OCI-LY3 (cell line): ENCODE measurements around the gene SF3B6.

Source experiments
- H2AFZ ChIP-seq: fragments of 200-600, 300-600 bp; shearing (Covaris generic); 2 replicates; pipeline ENCODE4 v1.6.0; 2014; ENCODE audit warnings: antibody characterized with exemption, low read depth, low read length
- H3K27ac ChIP-seq: fragments of 200-600, 300-600 bp; sonication (generic); 2 replicates; pipeline ENCODE4 v1.5.1; 2014; ENCODE audit warnings: mild to moderate bottlenecking, low read length, moderate library complexity, mixed read lengths
- H3K27me3 ChIP-seq: fragments of 200-600, 300-600 bp; sonication (generic); 2 replicates; pipeline ENCODE4 v1.6.1; 2014; ENCODE audit warnings: low read depth, low read length, mixed read lengths
- H3K36me3 ChIP-seq: fragments of 200-600, 300-600 bp; sonication (generic); replicated peaks from 2 replicates; pipeline ENCODE3; 2014; ENCODE audit warnings: low read depth, low read length, mixed read lengths
- H3K4me1 ChIP-seq: fragments of 300-600, 200-600 bp; sonication (generic); 2 replicates; pipeline ENCODE4 v1.6.1; 2014; ENCODE audit warnings: low read length, mixed read lengths
- H3K4me2 ChIP-seq: fragments of 200-600, 300-600 bp; sonication (generic); 2 replicates; pipeline ENCODE4 v1.6.1; 2014; ENCODE audit warnings: low read length, mixed read lengths
- H3K4me3 ChIP-seq: fragments of 300-600, 200-600 bp; sonication (generic); 2 replicates; pipeline ENCODE4 v1.5.1; 2014; ENCODE audit warnings: antibody characterized with exemption, mild to moderate bottlenecking, low read length, moderate library complexity
- H3K79me2 ChIP-seq: fragments of 300-600, 200-600 bp; shearing (Covaris generic); 2 replicates; pipeline ENCODE4 v1.6.1; 2014; ENCODE audit warnings: mild to moderate bottlenecking, low read length, mixed read lengths
- H3K9ac ChIP-seq: fragments of 300-600, 200-600 bp; shearing (Covaris generic); 2 replicates; pipeline ENCODE4 v1.6.0; 2014; ENCODE audit warnings: mild to moderate bottlenecking, low read length, moderate library complexity
- H3K9me3 ChIP-seq: fragments of 200-600, 300-600 bp; shearing (Covaris generic); 2 replicates; pipeline ENCODE4 v1.6.1; 2014; ENCODE audit warnings: low read length, mixed read lengths; ENCODE audit not compliant: insufficient read depth
- H4K20me1 ChIP-seq: fragments of 200-600, 300-600 bp; sonication (generic); 2 replicates; pipeline ENCODE4 v1.6.1; 2016; ENCODE audit warnings: low read length, mixed read lengths; ENCODE audit not compliant: insufficient read depth
- CTCF ChIP-seq: fragments of 200-600, 300-600 bp; sonication (generic); IDR thresholded peaks from 2 replicates; pipeline ENCODE4 v1.5.1; 2014; ENCODE audit warnings: antibody characterized with exemption, low read length, low read depth
- EZH2phosphoT487 ChIP-seq: fragments of 200-600 bp; shearing (Covaris generic); IDR thresholded peaks from 2 replicates; pipeline ENCODE4 v1.6.1; 2018; ENCODE audit warnings: antibody characterized with exemption, mixed run types, low read depth

SF3B6 gene

GRCh38 chr2:24018241-24018640 is 57.9 kb downstream of the SF3B6 start:
- H3K27me3 ChIP-seq, result no peaks in the 10 kb centered on the region
- no peaks in the 10 kb centered on the region for H3K36me3 ChIP-seq
- TF ChIP-seq CTCF (no peak), EZH2phosphoT487 (no peak)
- H2AFZ ChIP-seq, result no peak overlapping the region
- no peaks in the 10 kb centered on the region for H3K9me3 ChIP-seq
- no peaks in the 10 kb centered on the region for H3K4me1 ChIP-seq
- no peak overlapping the region for H3K27ac ChIP-seq
- no peak overlapping the region for H3K4me3 ChIP-seq
- H3K79me2 ChIP-seq, result no peaks in the 10 kb centered on the region
- H4K20me1 ChIP-seq, result no peaks in the 10 kb centered on the region
- no peak overlapping the region for H3K4me2 ChIP-seq
- H3K9ac ChIP-seq, result no peak overlapping the region

- H3K4me2 ChIP-seq, result no peak overlapping the region
- no peak overlapping the region for H3K9ac ChIP-seq
- no peaks in the 10 kb centered on the region for H3K27me3 ChIP-seq
- no peaks in the 10 kb centered on the region for H3K4me1 ChIP-seq
- H2AFZ ChIP-seq, result no peak overlapping the region
- H4K20me1 ChIP-seq, result no peaks in the 10 kb centered on the region
- TF ChIP-seq EZH2phosphoT487, result no peak
- no peak for TF ChIP-seq CTCF
- H3K27ac ChIP-seq, result no peak overlapping the region
- H3K9me3 ChIP-seq, result no peaks in the 10 kb centered on the region
- H3K36me3 ChIP-seq, result no peaks in the 10 kb centered on the region
- H3K4me3 ChIP-seq, result no peak overlapping the region
- H3K79me2 ChIP-seq, result no peaks in the 10 kb centered on the region
Measured at GRCh38 chr2:24017711-24018110, 58.4 kb downstream of the SF3B6 start.
